NCI-H2081 treated with DMSO at 0.1 percent for 48 hours (cell line): ENCODE measurements around the gene ASIC2.

Experiments
- DNase-seq: peaks from one replicate; lab custom pipeline; 2025; lab: John Stamatoyannopoulos, UW

Gene ASIC2

DNA sequence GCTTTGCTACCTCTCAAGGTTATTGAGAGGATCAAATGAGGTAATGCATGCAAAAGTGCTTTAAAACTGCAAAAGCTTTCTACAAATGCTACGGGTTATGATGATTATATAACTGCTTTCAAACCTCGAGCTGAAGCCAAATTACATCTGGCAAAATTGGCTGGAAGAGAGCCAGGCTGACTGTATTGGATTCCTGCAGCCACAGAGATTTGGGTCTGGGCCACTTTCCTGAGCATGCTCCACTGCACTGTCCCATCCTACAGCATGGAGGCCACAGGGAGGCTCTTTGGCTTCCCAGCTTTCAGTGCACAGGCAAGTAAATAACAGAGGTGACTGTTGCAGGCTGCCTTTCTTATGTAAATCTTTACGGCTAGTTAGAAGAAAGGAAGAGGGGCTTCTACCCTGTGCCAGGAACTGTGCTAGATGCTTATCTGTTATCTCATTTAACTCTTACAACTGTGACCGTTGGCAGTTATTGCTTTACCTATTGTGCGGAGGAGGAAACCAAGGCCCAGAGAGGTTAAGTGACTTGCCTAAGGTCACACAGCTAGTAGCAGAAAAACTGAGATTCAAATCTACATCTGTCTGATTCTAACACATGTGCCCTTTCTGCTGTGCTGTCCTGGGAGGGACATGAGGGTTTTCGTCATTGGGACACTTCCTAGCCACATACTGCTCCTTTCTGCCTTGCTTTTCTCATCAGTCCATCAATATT lies 179.7 kb downstream of the ASIC2 start:
- DNase-seq, result no peak

DNA sequence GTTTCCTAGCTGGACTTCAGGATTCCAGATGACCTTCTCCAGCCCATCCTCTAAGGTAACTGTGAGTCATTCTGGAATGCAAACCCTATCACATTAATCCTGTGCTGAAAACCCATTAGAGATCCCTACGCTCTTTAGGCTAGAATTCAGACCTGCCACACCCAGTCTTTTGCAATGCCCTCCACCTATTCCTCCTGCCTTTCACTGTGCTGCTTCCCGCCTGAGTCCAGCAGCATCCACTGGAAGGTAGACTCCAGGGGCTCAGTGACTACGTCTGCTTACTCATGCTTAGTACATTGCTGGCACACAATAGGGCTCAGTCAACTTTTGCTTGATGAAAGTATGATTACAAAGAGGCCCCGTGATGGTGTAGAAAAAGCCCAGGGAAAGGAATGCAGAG lies 180.3 kb downstream of the ASIC2 start:
- no peak for DNase-seq

DNA sequence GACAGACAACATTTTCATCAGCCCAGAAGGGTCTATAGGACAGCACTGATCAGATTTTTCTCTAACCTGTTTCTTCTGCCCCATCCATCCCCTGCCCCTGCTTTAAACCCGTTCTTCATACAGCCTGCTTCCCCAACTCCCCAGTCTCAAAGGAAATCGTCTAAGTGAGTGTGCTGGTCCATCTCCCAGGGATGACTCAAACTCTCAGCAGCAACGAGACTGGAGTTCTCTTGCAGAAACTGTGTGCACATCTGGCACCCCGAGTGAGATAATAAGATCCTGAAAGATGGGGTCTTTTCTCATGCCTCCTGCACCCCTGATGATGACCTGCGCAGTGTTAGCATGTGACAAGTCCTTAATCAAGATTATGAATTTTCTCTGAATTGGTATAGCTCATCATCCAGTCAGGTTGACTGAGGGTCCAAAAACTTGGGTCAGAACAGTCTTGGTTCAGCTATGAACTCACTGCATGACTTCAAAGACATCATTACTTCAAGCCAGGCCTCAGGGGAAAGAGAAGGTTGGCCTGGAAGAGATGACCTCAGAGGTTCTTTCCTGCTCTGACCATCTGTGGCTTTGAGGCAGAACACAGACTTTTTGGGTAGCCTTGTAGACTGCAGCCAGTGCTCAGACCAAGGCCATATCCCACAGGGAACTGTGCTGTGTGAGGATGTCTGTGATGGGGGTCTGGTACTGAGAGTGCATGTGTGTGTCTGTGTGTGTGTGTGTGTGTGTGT lies 183.6 kb downstream of the ASIC2 start:
- no peak for DNase-seq

DNA sequence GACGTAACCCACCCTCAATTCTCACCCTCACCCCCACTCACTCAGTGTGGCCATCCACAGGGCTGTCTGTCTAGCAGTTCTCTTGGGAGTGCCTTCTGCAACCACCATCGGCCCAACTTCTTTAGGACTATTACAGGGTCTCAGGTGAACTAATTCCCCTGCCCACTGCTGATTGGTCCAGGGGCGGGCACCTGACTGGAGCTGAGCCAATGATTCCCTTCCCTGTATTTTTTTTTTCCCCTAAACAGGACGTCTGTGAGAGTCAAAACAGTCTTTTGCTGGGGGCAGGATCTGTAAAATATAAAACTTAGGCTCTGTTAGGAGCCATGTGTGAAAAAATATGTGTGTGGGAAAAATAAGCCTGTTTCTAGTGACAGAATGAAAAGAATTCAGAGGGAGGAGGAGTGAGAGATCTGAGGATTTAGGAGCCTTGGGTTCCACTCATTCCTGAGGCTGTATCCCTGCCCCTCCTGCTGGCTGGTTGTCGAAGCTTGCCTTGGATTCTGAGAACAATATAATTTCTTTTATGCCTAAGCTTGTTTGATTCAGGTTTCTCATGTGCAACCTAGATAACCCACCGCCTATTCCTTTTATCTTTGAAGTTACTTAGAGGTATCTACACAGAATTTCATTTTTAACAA lies 186.4 kb downstream of the ASIC2 start:
- no peak for DNase-seq

DNA sequence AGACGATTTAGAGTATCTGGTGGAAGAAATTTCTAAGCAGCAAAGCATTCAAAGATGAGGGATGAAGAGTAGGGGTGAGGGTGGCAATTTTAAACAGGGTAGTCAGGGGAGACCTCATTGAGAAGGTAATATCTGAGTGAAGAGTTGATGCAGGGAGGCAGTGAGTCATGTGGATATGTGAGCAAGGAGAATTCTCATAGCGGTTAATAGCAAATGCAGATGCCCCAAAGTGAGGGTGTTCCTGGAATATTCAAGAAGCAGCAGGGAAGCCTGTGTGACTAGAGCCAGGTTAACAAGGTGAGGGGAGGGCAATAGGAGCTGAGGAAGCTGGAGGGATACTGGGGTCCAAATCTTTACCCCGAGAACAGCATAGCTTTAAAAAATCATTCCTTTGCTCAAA lies 187.2 kb downstream of the ASIC2 start:
- no peak for DNase-seq

DNA sequence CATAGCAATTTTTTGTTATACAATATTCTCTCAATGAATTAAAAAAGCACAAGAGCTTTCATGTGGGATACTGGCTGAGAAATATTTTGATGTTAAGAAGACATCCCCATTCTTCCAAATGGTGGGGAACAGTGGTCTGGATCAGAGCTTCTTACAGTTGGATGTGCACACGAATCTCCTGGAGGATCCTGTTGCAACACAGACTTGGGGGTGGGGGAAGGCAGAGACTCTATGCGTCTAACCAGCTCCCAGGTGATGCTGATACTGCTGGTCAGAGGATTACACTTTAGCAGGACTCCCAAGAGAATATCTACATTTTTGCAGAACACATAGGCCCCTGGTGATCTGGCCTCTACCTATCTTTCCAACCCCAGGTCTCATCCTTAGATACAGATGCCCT lies 193.2 kb downstream of the ASIC2 start:
- DNase-seq, result no peak

DNA sequence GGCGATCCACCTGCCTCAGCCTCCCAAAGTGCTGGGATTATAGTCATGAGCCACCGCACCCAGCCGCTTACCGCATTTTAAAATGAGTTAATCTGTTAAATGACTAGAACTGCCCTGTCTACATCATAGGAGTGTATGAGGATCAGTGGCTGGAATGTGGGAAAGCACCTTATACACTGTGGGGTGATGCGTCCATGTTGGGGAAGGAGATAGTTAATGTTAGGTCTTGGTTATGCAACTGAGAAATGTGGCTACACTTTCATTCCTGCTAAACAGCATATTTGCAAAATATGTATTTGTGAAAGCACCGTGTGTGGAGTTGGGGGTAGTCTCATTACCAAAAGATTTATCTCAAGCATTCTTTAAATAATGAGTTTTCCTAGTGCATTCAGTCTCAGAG lies 193.8 kb downstream of the ASIC2 start:
- no peak for DNase-seq

DNA sequence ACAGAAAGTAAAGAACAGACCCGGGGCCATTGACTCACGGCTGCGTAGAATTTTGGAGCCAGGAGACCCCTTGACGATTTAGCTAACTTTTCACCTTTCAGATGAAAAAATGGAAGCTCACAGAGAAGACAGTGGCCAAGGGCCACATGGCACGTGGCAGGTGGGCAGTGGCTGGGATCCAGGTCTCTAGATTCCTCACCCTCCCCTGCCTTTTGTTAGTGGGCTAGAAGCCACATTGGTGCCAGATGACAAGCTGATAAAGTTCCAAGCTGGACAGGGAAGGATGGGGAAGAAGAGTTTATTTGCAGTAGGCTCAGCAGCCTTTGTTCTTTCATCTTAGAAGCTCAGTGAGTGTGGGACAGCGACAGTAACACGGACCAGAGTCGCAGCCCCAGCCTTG lies 195.7 kb downstream of the ASIC2 start:
- no peak for DNase-seq

DNA sequence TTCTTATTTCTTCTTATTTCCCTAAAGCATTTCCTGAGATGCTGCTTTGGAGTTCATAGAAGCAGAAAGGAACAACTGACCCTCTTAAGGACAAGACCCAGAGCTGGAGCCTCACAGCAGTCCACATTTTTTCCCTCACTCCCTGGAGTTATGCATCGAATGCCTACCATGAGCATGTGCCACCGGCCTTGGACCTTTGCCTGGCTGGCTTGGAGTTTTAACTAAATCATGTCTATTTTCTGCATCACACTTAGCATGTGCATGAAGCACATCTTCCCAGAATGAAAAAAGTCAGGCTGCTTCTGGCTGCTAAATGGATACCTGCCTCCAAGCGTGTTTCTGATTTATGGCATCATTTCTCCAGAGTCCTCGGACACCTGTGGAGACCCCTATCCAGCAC lies 196.9 kb downstream of the ASIC2 start:
- DNase-seq, result no peak

DNA sequence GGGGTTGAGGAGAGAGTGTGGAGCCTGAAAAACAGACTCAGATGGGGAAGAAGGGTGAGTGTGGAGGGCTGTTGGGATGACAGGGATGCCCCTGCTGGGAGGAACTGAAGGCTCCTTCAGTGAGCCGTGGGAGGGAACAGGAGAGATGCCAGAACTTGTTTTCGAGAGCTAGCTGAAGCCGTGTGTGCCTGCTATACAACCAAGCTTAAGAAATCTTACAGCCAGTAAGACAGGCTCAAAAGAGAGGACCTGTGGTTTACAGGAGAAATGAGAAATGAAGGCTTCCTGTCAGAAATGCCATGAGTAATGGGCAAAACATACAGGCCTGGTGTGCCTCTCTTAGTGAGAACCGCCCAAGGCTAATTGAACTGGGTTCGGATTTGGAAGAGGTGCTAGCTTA lies 201.8 kb downstream of the ASIC2 start:
- DNase-seq, result no peak

DNA sequence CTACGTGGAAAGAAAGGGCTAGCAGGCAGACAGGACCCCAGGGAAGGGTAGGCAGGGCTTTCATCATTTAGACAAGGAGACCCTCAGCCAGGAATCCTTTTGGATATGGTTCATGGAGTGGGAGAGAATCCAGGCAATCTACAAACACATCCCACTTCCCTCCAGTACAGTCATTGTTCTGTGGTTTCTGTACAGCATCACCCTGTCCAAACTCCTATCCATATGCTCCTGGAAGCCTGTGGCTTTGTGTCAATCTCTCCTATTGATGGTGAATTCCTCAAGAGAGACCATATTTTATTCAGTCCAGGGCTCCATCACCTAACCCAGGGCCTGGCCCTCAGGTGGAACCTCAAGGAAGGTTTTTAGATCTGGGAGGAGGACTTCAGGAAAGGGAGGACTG lies 202.3 kb downstream of the ASIC2 start:
- no peak for DNase-seq

DNA sequence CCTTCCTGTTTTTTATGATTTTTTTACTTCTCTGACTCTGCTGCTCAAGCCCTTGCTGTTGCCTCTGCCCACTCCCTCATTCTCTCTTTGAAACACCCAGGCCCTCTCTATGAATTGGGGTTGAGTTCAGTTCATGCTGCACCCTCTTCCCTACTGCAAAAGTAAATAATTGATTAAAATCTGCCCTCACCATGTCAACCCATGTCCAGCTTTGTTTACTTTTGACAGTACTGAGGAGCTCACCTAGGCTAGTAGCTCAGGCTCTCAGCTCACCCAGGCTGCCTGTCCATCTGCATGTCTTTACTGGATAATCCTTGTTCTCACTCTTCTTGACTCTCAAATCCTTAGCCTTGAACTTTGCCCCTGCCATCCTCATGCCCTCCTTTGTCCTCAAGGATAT lies 206.2 kb downstream of the ASIC2 start:
- DNase-seq, result no peak

DNA sequence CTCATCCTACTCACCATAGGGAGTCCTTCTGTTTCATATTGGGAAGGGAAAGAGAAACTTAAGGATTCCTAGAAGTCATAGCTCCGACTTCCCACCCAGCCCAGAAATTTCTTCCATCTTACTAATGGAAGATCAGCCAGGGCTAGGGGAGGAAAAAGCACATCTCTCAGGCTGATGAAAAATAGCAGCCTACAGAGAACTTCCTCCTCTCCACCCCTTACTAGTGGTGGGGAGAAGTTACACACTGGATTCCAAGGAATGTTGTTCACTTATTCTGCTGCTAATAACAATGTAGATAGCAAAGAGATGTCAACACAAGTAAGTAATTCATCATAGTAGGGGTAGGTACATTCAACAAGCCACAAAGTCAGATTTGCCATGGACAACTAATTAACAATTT lies 207.1 kb downstream of the ASIC2 start:
- no peak for DNase-seq

DNA sequence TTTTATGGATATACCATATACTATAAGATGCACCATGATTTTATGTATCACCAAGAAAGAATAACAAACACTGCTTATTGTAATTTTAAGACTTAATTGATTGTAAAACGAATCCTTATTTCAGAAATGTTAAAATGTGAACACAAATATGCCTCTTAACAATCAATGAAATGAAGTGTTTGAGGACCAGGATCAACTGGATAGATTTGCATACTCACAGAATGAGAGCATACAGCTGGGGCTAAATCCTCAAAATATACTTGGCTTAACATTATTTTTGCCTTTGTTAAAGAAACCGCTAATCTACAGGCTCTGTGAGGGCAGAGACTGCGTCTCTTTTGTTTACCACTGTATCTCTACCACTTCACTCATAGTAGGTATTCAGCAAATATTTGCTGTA lies 207.8 kb downstream of the ASIC2 start:
- DNase-seq, result no peak

DNA sequence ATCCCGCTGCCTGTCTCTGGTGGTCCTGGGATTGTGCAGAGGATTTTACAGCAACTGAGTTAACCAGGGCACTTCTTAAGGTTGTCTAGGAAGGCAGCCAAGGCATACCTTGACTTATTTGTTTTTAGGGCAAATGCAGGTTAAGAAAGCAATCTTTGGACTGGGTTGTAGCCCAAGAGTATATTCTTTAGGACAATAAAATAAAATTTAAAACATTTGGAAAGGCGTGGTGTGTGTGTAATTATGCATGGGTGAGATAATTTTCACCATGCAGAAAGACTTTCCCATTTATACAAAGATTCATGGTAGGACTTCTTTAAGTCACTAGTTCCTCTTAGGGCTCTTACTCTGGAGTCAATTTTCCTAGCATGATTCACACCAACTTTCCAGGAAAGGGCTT lies 208.3 kb downstream of the ASIC2 start:
- DNase-seq, result no peak

DNA sequence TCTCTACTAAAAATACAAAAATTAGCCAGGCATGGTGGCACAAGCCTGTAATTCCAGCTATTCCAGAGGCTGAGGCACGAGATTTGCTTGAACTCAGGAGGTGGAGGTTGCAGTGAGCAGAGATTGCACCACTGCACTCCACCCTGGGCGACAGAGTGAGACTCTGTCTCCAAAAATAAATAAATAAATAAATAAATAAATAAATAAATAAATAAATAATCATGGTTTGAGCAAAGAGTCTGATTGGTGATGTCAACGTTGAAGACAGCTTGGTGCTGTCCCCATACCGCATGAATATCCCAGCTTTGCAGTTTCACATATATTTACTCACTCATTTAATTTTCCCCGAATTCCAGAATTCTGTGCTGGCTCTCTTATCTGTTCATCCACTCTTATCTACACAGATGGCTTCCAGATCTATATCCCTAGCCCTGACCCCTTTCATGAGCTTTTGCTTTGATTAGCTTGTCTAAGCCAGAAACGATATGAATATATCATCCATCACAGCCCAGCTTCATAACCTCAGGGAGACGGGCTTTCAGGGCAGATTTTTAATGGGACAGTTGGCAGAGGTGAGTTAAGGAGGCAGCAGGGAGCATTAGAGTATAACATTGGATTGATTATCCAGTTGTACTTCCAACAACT lies 210.4 kb downstream of the ASIC2 start:
- DNase-seq, result no peak

DNA sequence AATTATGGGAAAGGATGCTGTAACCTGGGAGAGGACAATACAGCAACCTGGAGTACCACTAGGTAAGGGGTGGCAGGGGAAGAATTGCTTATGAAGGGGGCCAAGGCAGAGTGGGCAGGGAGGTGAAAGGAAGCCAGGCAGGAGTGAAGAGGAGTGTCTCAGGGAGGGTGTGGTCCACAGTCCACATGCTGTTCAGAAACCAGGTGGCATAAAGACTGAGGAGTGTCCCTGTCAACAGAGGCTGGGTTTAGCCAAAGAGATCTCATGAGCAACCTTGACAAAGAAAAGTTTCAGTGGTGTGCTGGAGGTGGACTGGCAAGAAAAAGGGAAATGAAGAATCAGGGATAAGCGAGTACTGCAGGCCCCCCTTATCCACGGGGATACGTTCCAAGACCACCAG lies 213.0 kb downstream of the ASIC2 start:
- DNase-seq, result no peak

DNA sequence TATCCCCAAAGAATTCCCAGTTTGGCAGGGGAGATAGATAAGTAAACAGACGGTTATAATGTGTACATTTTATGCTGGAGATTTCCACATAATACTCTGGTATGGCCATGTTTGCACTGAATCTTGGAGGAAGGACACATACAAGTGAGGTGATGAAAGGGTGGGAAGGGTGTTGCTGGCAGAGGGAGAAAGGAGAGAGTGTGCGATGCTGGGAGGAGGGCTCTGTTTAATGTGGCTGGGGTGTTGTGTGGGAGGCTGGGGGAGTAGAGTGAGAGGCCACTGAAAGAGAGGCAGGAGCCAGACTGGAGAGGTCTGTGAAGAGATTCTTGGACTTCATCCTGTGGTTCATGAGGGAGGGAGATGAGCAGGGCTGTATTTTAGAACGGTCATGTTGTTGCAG lies 213.9 kb downstream of the ASIC2 start:
- DNase-seq, result no peak

DNA sequence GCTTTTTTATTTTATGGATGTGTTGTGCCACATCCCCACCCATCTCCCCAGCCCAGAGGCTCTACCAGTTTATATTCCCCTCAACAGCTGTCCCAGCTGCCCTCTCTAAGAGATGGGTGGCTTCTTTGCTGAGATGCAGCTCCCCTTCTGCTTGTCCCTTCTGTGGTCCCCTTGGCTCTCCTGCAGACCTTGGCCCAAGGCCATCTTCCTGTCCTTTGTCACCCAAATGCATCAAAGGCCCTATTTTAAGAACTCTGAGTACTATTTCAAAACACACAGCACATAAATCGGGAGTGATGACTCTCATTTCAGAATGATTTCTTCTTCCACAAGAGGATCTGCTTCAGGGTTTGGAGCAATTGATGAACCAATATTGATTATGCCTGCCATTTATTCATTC lies 216.1 kb downstream of the ASIC2 start:
- no peak for DNase-seq

DNA sequence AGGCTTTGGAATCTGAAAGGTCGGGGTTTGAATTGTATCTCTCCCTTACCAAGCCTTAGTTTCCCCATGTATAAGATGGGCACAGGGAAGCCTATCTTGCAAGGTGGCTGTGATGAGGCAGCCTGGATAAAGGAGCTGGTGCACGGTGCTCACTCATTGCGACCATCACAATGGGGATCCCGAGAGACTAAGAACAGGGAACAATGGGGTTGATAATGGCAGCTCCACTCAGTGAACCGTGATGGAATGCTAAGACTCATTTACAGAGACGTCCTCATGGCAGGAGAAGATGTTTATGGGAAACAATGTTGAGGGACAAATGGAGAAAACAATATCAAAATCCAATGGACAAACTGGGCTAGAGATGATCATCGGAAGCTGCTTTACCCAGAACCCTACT lies 219.7 kb downstream of the ASIC2 start:
- no peak for DNase-seq

DNA sequence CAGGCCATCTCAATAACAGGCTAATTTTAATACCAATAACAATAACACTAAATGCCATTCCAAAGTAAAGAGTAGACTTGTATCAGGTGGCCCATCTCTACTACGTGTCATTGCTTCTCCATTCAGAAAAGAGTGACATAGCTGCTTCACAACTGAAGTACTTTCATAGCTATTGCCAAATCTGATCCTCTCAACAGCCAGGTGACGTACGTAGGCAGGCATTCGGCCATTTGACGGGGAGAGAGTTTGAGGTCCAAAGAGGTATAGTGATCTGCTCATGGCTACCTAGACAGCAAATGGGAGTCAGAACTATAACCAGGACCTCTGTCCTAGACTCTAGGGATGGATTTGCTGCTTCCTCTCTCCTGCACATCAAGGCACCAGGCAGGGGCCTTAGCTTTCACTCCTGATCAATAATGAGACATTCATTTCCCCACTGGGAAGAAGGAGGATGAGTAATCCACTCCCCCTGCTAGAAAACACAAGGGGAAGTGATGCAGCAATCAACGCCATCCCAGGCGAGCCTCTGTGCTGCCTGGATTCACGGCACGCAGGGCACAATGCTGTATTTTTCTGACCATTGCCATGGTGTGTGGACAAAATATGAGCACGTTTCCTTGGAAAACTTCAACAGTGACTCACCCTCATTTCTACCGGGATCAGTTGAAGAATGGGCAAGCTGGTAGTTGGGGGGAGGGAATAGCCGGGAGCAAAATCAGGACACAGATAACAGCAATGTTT lies 220.5 kb downstream of the ASIC2 start:
- DNase-seq, result no peak

DNA sequence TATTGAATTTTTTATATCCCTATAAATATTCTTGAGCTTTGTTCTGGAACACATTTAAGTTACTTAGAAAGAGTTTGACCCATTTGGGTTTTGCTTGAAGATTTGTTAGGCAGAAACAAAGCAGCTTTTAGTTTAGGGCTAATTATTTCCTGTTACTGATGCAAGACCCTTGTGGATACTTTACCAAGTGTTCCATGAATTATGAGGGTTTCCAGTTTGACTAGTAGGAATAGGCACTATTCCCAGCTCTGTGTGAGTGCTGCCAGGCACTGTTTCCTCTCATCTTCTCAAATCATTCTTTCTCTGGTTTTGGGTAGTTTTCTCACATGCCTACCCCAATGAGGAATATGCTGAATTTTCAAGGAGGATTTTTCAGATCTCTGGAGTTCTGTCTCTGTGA lies 221.4 kb downstream of the ASIC2 start:
- no peak for DNase-seq
